Measurements from ENCODE around the gene EPHA6.
A peak's percentile ranks its signal among the peaks of the same experiment; 100 is the strongest.

Gene EPHA6

GRCh38 chr3:97029972-97030371 lies 215.6 kb downstream of the EPHA6 start:
- no peak for DNase-seq

DNA sequence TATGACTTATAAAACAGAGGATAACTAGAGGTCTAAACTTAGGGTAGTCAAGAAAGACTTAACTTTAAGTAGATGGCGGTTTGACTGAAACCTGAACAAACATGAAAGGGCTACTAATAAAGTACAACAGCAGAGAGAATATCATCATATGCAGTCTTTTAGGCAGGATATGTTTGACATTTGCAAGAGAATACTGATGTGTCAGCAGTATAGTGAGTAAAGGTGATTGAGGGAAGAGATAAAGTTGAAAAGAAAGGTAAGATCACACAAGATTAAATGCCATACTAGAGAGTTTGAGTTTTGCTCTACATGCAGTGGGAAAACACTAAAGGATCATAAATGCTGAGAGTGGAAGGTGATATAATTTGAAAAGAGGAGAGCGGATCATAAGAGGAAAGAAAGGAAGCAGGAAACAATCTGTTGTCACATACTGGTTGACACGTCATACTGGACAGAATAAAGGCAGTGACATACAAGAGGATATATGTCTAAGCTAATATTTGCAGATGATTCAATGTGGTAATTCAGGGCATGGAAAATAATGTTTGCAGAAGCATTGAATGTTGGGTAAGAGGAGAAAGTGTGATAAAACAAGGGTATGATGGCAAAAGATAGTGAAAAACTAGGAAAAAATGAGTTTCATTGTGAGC lies 223.0 kb downstream of the EPHA6 start:
- peak; percentile 70 for DNase-seq

DNA sequence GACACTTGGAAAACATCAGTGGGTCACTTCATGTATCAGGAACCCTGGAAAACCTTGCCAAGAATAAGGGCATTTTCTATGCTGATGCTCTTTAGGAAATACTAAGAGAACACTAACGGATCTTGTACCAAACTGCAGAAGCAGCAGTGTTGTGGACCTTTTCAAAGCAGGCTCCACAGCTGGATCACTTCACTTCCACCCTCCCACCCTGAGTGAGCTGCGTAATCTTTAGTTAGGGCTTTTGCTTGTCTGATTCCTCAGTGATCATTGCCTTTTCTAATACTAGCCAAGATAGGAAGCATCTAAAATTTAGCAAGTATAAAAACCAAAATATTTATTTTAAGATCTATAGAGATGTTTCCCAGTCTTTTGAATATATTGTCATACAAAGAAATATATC lies 229.0 kb downstream of the EPHA6 start:
- DNase-seq: no peak

GRCh38 chr3:97057365-97057764 lies 243.0 kb downstream of the EPHA6 start:
- DNase-seq: no peak

GRCh38 chr3:97059168-97059567 lies 244.8 kb downstream of the EPHA6 start:
- no peak for DNase-seq

DNA sequence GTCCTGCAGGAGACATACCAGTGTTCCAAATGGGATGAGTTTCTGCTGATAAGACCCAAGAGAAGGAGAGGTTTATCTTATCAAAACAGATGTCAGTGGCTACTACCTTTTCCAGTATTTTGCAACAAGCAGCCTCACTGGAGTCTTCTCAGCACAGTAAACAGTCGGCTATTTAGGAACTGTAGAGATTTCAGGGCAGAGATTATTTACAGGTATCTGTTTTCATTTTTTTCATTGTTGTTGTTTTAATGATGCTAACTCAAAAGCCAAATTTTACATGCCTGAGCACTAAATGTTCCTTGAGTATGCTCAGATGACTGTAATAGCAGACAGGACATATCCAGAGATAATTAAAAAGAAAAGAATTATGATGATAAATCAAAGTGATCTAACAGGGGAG lies 252.1 kb downstream of the EPHA6 start:
- DNase-seq: no peak

GRCh38 chr3:97070302-97070701 lies 255.9 kb downstream of the EPHA6 start:
- DNase-seq: no peak

DNA sequence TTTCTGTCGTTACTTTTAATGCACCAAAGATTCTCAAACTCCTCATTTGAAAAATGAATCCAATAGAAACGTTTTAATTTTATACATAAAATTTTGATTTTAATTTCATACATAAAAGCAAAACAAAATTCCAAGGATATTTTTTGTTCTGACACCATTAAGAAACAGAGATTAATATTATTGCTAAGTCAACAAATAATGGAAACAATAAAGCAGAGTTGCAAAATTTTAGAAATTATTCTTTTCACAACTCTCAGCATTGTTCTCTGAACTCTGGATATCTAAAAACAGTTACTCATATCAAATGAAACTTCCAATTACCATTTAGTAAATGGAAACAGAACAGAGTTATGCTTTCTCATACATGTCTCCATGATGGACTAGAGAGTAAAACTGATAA lies 260.2 kb downstream of the EPHA6 start:
- no peak for DNase-seq

- DNase-seq: no peak
These were observed 262.3 kb downstream of the EPHA6 start for GRCh38 chr3:97076673-97077072.

DNA sequence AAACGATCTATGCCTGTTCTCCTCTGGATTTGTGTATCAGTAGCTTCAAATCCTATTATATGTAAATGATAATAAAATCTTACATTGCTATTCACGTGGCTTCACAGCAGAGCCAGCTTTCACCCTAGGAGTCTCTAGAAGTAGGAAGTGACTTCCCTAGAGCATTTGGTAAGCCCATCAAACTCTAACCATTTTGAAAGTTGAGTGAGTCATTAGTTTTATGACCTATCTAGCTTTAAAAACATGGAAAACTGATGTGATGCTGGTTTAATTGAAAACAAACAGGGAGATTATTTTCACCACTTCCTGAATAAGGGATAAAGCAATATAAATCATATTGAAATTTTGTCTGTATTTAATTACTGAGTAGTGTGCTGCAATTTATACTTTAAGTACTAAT lies 275.2 kb downstream of the EPHA6 start:
- DNase-seq: no peak

DNA sequence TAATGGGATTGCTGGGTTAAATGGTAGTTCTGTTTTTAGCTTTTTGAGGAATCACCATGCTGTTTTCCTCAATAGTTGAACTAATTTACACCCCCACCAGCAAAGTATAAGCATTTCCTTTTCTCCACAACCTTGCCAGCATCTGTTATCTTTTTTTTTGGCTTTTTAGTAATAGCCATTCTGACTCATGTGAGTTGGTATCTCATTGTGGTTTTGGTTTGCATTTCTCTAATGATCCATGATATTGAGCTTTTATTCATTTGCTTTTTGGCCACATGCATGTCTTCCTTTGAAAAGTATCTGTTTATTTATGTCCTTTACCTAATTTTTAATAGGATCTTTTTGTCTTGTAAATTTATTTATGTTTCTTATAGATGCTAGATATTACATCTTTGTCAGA lies 288.2 kb downstream of the EPHA6 start:
- no peak for DNase-seq

DNA sequence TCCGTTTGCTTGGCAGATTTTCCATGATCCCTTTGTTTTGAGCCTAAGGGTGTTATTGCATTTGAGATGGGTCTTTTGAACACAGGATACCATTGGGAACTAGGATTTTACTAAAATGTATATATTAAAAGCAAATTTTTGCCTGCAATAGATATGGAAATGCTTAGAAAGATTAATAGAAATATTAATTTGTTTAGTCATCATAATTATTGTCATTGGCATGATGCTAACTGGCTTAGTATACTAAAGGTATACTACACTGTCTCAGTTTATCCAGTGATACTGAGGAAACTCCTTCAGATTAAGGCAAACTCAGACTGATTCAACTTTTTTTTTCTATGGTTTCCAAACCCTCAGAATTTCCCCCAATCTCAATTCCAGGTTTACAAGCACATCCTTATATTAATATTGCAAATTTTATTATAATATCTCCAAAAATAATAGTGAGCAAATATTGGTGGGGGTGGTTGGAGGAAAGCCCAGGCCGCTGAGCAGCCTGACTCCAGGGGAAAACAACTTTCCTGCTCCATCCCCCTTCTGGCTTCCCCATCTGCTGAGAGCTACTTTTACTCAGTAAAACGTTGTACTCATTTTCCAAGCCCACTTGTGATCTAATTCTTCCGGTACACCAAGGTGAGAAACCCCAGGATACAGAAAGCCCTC lies 291.7 kb downstream of the EPHA6 start:
- no peak for DNase-seq

- no peak for DNase-seq
These were observed 292.2 kb downstream of the EPHA6 start for GRCh38 chr3:97106652-97106989.

- no peak for DNase-seq
These were observed 293.7 kb downstream of the EPHA6 start for GRCh38 chr3:97108136-97108535.

- DNase-seq: no peak
These were observed 296.9 kb downstream of the EPHA6 start for GRCh38 chr3:97111244-97111643.

GRCh38 chr3:97121386-97121785 lies 307.0 kb downstream of the EPHA6 start:
- no peak for DNase-seq

- DNase-seq: no peak
These were observed 311.6 kb downstream of the EPHA6 start for GRCh38 chr3:97125902-97126499.

- no peak for DNase-seq
These were observed 317.1 kb downstream of the EPHA6 start for GRCh38 chr3:97131476-97131875.

DNA sequence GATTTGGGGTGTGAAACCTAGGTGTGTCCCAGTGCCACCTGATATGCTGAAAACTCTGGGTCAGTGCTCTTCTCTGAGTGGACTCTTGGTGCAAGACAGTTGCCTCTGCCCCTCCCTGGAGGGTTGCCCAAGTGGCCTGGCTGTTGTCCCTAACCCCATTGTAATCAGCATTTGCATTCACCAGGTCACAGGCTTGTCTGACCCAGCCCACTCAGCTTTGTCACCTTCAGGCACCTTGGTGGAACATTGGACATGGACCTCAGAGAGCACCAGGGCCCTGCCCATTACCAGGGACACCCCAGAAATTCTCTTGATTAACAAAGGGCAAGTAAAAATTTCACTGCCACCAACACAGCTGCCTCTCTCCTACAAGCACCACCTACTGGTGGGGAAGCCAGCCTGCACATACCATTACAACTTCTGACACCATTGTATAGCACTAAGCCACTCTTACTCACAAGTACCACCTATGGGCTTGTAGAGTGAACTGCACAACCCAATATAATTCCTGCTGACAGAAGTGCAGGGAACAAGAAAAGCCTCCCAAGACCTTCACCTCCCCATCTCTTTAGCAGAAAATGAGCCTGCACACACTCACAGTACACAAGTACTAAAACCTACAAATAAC lies 324.6 kb downstream of the EPHA6 start:
- DNase-seq: no peak

- no peak for DNase-seq
These were observed 334.5 kb downstream of the EPHA6 start for GRCh38 chr3:97148931-97149330.

GRCh38 chr3:97161169-97161568 lies 346.8 kb downstream of the EPHA6 start:
- DNase-seq: no peak

GRCh38 chr3:97177242-97177641 lies 362.8 kb downstream of the EPHA6 start:
- no peak for DNase-seq

- DNase-seq: no peak
These were observed 367.3 kb downstream of the EPHA6 start for GRCh38 chr3:97181704-97182103.

- DNase-seq: no peak
These were observed 373.4 kb downstream of the EPHA6 start for GRCh38 chr3:97187771-97188170.

Measured in NCI-H748 treated with DMSO at 0.1 percent for 48 hours (cell line).